GM20000 (cell line): ENCODE results near the gene STK17B.

ENCODE experiments used
- DNase-seq: peaks from one replicate; pipeline ENCODE4 v3.0.0; 2012; ENCODE audit warnings: low spot score
- CTCF ChIP-seq: IDR thresholded peaks from 2 replicates; pipeline ENCODE4 v1.5.1; 2012; ENCODE audit warnings: mild to moderate bottlenecking, control low read depth; ENCODE audit errors: extremely low read depth, missing control alignments

Gene STK17B

GRCh38 chr2:196213252-196213980, 42.0 kb upstream of the STK17B start:
- TF ChIP-seq CTCF = no peak
- DNase-seq = no peak

DNA sequence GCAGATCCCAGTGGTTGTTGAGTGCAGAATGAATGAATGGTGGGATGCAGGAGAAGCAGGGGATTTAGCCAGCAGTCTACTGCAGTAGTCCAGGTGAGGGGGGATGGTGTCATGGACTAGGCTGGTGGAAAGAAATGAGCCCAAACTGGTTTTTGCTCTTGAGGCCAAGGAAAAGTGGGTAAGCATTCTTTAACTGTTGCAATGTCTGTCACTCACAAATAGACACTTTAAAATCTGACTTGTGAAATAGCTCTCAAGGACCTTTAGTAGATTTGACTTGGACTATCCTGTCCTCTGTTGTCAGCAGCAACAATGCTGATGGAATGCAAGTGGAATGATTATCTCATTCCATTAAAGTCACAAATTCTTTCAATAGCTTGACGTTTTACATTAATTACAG, 37.5 kb upstream of the STK17B start:
- no peak for DNase-seq

DNA sequence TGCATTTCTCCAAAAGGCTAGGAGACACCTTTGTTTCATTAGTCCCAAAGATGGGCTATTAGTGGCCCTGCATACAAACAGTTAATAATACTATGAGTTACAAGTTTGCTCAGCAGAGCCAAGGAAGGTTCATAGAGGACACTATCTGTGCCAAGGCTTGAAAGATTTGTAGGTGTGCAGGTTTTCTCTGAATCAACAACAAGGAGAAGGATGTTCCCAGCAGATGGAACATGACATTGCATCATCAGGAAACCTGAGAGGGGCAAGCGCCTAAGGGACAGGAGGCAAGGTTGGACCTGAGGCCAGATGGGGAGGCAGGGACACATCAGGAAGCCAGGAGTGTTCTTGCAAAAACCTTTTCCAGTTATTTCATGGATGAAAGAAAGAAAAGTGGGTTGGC, 35.4 kb upstream of the STK17B start:
- DNase-seq = no peak
- no peak for TF ChIP-seq CTCF

More for the DNA sequence above, 37.5 kb upstream of the STK17B start:
- TF ChIP-seq CTCF = no peak

DNA sequence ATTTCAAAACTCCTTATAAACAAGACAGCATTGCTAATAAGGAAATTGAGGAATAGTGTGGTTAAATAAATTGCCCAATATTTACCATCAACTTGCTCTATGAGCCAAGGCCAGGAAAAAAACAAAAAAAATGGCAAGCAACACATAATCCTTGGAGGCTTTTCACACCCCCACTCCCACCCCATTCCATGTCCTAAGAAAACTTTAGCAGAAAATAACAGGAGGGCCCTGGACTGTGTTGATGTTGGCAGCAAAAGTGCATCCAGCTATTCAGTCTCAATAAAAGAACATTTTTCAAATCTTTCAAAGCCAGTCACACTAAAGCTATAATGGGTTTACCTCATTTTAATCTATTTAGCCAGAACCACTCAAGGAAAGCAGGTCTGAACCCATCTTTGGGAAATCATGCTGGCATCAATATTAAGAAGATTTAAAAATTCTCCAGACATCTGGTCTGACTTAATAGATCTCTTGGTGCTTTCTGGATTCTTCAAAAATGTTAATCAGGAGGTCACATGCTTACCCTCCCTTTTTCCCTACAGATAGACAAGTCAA, 34.6 kb upstream of the STK17B start:
- TF ChIP-seq CTCF = no peak
- no peak for DNase-seq

GRCh38 chr2:196205011-196205766, 33.8 kb upstream of the STK17B start:
- no peak for TF ChIP-seq CTCF
- no peak for DNase-seq

- TF ChIP-seq CTCF = no peak
- no peak for DNase-seq
These were observed 30.0 kb upstream of the STK17B start for GRCh38 chr2:196201229-196202009.
